BLaER1 treated with 17β-estradiol and CSF1 and Interleukin-3, amounts not matched to agents 10 nM and 100 nM (cell line): ENCODE data around the gene FBLN1.

Experiments
- H3K27ac ChIP-seq, 11 experiments: shearing (Covaris generic); formaldehyde crosslinking; 2 replicates each; pipeline ENCODE4 v1.8.1; 2022
- H3K27me3 ChIP-seq, 11 experiments: shearing (Covaris generic); formaldehyde crosslinking; 2 replicates each; pipeline ENCODE4 v1.8.1; 2022
- H3K36me3 ChIP-seq, 11 experiments: shearing (Covaris generic); formaldehyde crosslinking; 2 replicates each; pipeline ENCODE4 v1.8.1; 2022
- H3K4me1 ChIP-seq, 10 experiments: shearing (Covaris generic); formaldehyde crosslinking; 2 replicates each; pipeline ENCODE4 v1.8.1; 2022
- H3K4me2 ChIP-seq, 11 experiments: shearing (Covaris generic); formaldehyde crosslinking; 2 replicates each; pipeline ENCODE4 v1.8.1; 2022
- H3K4me3 ChIP-seq, 10 experiments: shearing (Covaris generic); formaldehyde crosslinking; 2 replicates each; pipeline ENCODE4 v1.8.1; 2022
- H3K9ac ChIP-seq, 11 experiments: shearing (Covaris generic); formaldehyde crosslinking; 2 replicates each; pipeline ENCODE4 v1.8.1; 2022
- H3K9me3 ChIP-seq, 11 experiments: shearing (Covaris generic); formaldehyde crosslinking; replicated peaks in 1 of 11; 2 replicates each; pipeline ENCODE4 v1.8.1; 2022
- H4K20me1 ChIP-seq, 11 experiments: shearing (Covaris generic); formaldehyde crosslinking; 2 replicates each; pipeline ENCODE4 v1.8.1; 2022
- Cebpa-rat ChIP-seq, 11 experiments: shearing (Covaris generic); IDR thresholded peaks; 2 replicates each; pipeline ENCODE4 v1.8.1; 2022

The FBLN1 gene

GRCh38 chr22:45505991-45506747, 3.5 kb downstream of the FBLN1 start:
- Histone ChIP-seq H3K27me3 (peaks cover 0 to 25% (median 0%) of the 10 kb centered on the region in 11 experiments; a peak in 5 of 22 replicates), H3K9me3 (no peaks in the 10 kb centered on the region), H4K20me1 (peaks cover 0 to 18% (median 8%) of the 10 kb centered on the region in 11 experiments; a peak in 10 of 22 replicates), H3K4me1 (peaks cover 61 to 88% (median 79%) of the 10 kb centered on the region in 10 experiments), H3K9ac (peak overlapping the region in 8 of 11 experiments; percentile 37 to 91 (median 86); a peak in 11 of 22 replicates), H3K27ac (peak overlapping the region in 7 of 11 experiments; percentile 1 to 89 (median 81); a peak in 12 of 22 replicates), H3K4me3 (peak overlapping the region in 5 of 10 experiments; percentile 72 to 84 (median 80); a peak in 6 of 20 replicates), H3K36me3 (peaks cover 0 to 5% (median 0%) of the 10 kb centered on the region in 11 experiments; a peak in 3 of 22 replicates), H3K4me2 (peak overlapping the region; percentile 92 to 99 (median 98))
- TF ChIP-seq Cebpa-rat (IDR thresholded peaks at IDR 0.05), result no peak

DNA sequence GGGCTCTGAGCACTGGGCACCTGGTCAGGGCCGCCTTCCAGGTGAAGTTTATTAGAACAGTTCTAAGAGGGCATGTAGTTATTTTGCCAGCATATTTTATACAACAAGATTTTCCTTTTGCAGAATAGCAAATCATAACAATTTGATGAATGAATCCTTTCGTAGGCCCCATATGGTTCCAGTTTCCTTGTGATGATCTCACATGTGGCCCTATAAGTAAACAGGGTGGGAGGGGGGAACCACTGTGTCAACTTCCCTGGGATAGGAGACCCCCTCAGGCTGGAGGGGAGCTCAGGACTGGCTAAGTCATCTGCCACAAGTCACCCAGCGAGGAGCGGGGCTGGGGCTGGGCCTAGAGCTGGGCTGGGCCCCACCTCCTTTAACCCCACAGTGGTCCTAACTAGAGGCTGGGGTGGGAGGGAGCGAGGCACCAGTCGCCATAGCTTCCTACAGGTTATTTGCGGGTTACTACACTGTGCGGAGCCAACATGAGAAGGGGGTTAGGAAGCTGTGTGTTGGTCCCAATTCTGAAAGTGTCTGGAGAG, 4.2 kb downstream of the FBLN1 start:
- H3K36me3 ChIP-seq, result peaks cover 0 to 5% (median 0%) of the 10 kb centered on the region in 11 experiments; a peak in 3 of 22 replicates
- H4K20me1 ChIP-seq, result peaks cover 0 to 18% (median 8%) of the 10 kb centered on the region in 11 experiments; a peak in 10 of 22 replicates
- H3K4me2 ChIP-seq, result peak overlapping the region; percentile 92 to 99 (median 98)
- TF ChIP-seq Cebpa-rat (IDR thresholded peaks at IDR 0.05), result no peak
- peaks cover 0 to 20% (median 0%) of the 10 kb centered on the region in 11 experiments; a peak in 5 of 22 replicates for H3K27me3 ChIP-seq
- H3K27ac ChIP-seq, result peak overlapping the region in 6 of 11 experiments; percentile 1 to 89 (median 82); a peak in 8 of 22 replicates
- H3K9ac ChIP-seq, result peak overlapping the region in 4 of 11 experiments; percentile 28 to 91 (median 64); a peak in 4 of 22 replicates
- no peak overlapping the region for H3K4me3 ChIP-seq
- H3K4me1 ChIP-seq, result peaks cover 69 to 93% (median 86%) of the 10 kb centered on the region in 10 experiments
- H3K9me3 ChIP-seq, result no peaks in the 10 kb centered on the region

DNA sequence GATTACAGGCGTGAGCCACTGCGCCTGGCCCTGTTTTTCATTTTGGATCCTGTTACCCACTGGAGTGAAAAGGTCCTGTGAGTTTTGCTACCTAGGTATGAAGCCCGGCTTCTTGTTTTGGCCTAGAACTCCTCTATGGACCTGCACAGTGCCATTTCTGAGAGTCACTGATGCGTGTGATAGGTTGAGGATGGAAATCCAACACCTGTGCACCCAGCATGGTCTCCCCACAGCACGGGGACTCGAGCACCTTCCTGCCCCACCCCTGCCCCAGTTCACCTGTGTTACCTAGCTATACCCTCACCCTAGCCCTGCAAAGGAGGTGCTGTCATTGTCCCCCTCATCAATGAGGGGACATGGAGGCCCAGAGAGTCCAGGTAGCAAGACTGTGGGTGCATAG, 5.1 kb downstream of the FBLN1 start:
- Histone ChIP-seq H3K4me2 (peak overlapping the region in 4 of 11 experiments; percentile 9 to 99 (median 97); a peak in 2 of 22 replicates), H3K36me3 (peaks cover 0 to 9% (median 0%) of the 10 kb centered on the region in 11 experiments; a peak in 3 of 22 replicates), H3K9ac (no peak overlapping the region), H3K4me3 (no peak overlapping the region), H4K20me1 (peaks cover 0 to 23% (median 8%) of the 10 kb centered on the region in 11 experiments; a peak in 10 of 22 replicates), H3K4me1 (peaks cover 66 to 97% (median 90%) of the 10 kb centered on the region in 10 experiments), H3K27ac (no peak overlapping the region), H3K27me3 (peaks cover 0 to 11% (median 0%) of the 10 kb centered on the region in 11 experiments; a peak in 5 of 22 replicates), H3K9me3 (no peaks in the 10 kb centered on the region)
- no peak for TF ChIP-seq Cebpa-rat (IDR thresholded peaks at IDR 0.05)

DNA sequence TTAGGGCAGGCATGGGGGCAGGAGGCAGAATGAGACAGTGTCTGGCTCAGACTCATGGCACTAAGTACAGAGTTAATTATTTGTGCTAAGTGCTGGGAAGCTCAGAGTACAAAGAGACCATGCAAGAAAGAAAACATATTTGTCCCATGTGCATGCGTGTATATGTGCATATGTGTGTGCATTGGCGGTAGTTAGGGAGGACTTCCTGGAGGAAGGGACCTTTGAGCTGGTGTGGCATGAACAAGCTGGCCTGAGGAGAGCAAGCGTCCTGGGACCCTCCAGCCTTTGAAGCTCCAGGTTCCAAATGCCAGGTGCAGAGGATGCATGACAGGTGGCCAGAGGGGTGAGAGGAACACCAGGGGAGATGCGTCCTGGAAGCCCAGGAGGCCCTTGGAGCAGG, 6.1 kb downstream of the FBLN1 start:
- Histone ChIP-seq H3K9me3 (no peaks in the 10 kb centered on the region), H3K36me3 (peaks cover 0 to 13% (median 0%) of the 10 kb centered on the region in 11 experiments; a peak in 3 of 22 replicates), H3K4me2 (peak overlapping the region in 8 of 11 experiments; percentile 18 to 64 (median 53); a peak in 14 of 22 replicates), H4K20me1 (peaks cover 0 to 23% (median 8%) of the 10 kb centered on the region in 11 experiments; a peak in 10 of 22 replicates), H3K27me3 (peaks cover 0 to under 1% (median 0%) of the 10 kb centered on the region in 11 experiments; a peak in 1 of 22 replicates), H3K9ac (no peak overlapping the region; a peak in 1 of 22 replicates), H3K4me1 (peaks cover 61 to 99% (median 90%) of the 10 kb centered on the region in 10 experiments), H3K4me3 (no peak overlapping the region), H3K27ac (no peak overlapping the region)
- TF ChIP-seq Cebpa-rat (IDR thresholded peaks at IDR 0.05), result no peak

DNA sequence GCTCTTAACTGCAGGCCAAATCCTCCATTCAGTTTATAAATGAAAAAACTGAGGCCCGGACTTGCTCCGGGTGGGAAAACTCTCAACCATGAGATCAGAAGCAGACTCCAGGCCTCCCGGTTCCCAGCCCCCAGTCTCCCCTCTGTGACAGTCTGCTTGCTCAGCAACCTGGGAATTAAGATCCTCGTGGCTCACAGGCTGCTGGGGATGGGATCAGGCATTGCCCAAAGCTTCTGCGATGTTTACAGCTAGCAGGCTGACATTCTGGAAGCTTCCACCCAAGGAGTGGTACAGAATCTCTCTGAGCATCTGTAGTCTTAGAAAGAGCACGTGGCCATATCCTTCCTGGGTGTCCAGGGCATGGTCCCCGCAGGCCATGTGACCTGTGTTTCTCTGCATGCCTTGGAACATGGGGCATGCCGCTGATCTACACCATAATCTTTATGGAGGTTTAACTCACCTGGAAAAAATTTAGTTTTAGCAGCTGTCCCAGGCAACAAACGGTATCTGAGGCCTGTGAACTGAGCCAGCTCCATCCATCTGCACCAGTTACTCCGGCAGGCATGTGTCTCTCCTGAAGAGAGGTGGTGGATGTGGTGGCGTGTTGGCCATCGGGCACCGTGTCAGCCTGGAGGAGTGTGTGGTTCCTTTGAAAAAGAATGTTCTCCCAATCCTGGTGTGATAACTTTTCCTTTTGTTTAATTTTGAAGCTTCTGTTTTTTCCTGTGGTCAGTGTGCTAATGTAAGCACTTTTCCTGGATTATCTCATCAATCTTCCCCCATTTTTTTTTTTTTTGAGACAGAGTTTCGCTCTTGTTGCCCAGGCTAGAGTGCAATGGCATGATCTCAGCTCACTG, 7.9 kb downstream of the FBLN1 start:
- Histone ChIP-seq H3K9me3 (no peaks in the 10 kb centered on the region), H3K27ac (no peak overlapping the region), H3K4me3 (no peak overlapping the region), H3K36me3 (peaks cover 0 to 20% (median 0%) of the 10 kb centered on the region in 11 experiments; a peak in 5 of 22 replicates), H3K4me1 (peaks cover 43 to 95% (median 80%) of the 10 kb centered on the region in 10 experiments), H3K4me2 (peak overlapping the region in 8 of 11 experiments; percentile 16 to 64 (median 47); a peak in 13 of 22 replicates), H3K9ac (no peak overlapping the region), H4K20me1 (peaks cover 0 to 36% (median 12%) of the 10 kb centered on the region in 11 experiments; a peak in 12 of 22 replicates), H3K27me3 (no peaks in the 10 kb centered on the region; a peak in 1 of 22 replicates)
- no peak for TF ChIP-seq Cebpa-rat (IDR thresholded peaks at IDR 0.05)

DNA sequence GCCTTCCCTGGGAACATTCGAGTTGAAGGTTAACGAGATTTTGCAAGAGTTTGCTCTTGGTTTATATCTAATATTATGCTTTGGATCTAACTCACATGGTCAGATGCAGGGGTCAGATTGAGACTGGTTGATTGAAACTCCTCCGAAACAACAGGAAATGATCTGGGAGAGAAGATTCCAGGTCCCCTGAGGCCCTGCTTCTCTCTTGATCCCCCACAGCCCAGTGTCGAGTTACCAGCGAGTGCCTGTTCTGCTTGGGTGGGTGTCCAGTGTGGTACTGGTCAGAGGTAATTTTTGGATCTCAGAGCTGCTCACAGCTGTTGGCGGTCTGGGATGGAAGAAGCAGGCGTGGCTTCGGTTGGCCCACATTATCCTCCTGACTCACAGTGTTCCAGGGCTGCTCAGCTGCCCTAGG, 9.2 kb downstream of the FBLN1 start:
- Histone ChIP-seq H3K9ac (no peak overlapping the region), H3K9me3 (no peaks in the 10 kb centered on the region), H3K27me3 (no peaks in the 10 kb centered on the region; a peak in 1 of 22 replicates), H3K4me1 (peaks cover 31 to 95% (median 79%) of the 10 kb centered on the region in 10 experiments), H4K20me1 (peaks cover 0 to 43% (median 20%) of the 10 kb centered on the region in 11 experiments; a peak in 13 of 22 replicates), H3K4me3 (no peak overlapping the region), H3K36me3 (peaks cover 0 to 21% (median 0%) of the 10 kb centered on the region in 11 experiments; a peak in 5 of 22 replicates), H3K4me2 (peak overlapping the region; percentile 12 to 64 (median 43)), H3K27ac (peak overlapping the region in 3 of 11 experiments; percentile 1 to 40 (median 29); a peak in 4 of 22 replicates)
- no peak for TF ChIP-seq Cebpa-rat (IDR thresholded peaks at IDR 0.05)

GRCh38 chr22:45512363-45512762, 9.7 kb downstream of the FBLN1 start:
- Histone ChIP-seq H3K27me3 (no peaks in the 10 kb centered on the region; a peak in 1 of 22 replicates), H3K4me3 (no peak overlapping the region), H3K27ac (peak overlapping the region in 2 of 11 experiments; percentile 1 to 40; a peak in 2 of 22 replicates), H3K9ac (no peak overlapping the region), H3K4me1 (peaks cover 26 to 95% (median 79%) of the 10 kb centered on the region in 10 experiments), H4K20me1 (peaks cover 0 to 48% (median 21%) of the 10 kb centered on the region in 11 experiments; a peak in 13 of 22 replicates), H3K9me3 (no peaks in the 10 kb centered on the region), H3K36me3 (peaks cover 0 to 21% (median 0%) of the 10 kb centered on the region in 11 experiments; a peak in 5 of 22 replicates), H3K4me2 (peak overlapping the region; percentile 12 to 64 (median 43); a peak in 21 of 22 replicates)
- no peak for TF ChIP-seq Cebpa-rat (IDR thresholded peaks at IDR 0.05)
